GM12872 (cell line): Measurements from ENCODE around the gene CYB5B.
A peak's percentile ranks its signal among the peaks of the same experiment; 100 is the strongest.

Experiments
- CTCF ChIP-seq: IDR thresholded peaks from 3 replicates; pipeline ENCODE4 v1.5.1; 2011; ENCODE audit warnings: low read depth, mild to moderate bottlenecking, low read length, moderate library complexity; ENCODE audit not compliant: insufficient read depth

CYB5B gene

GRCh38 chr16:69443927-69444631 lies 19.7 kb downstream of the CYB5B start:
- no peak for TF ChIP-seq CTCF

DNA sequence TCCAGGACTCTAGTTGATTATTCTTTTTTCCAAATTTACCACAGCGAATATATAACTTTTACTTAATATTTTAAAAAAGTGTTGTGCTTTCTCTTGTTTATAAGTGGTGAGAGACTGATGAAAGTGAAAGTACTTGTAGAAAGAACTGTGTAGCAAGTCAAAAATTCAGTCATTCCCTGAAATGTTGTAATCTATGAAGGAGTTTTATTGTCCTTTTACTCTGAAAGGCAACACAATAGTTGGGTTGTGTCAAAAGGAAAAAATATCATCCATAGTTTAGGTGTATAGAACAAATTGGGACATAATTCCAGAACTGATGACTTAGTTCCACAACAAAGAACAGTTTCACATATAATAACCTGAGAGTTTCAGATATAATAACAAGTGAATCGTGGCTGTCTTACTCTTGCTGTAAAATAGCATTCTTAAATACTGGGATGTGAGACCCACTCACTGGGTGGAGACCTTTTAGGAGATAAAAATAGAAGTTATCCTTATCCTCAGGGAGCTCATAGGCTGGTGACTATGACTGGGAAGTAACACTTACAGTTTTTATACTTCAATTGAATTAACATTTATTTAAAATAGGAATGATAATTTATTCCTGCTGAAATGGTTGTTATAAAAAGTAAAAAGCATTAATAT lies 20.6 kb downstream of the CYB5B start:
- TF ChIP-seq CTCF: no peak

- TF ChIP-seq CTCF: no peak
Observed at GRCh38 chr16:69448470-69449193, 24.2 kb downstream of the CYB5B start.

GRCh38 chr16:69451166-69451565 lies 26.7 kb downstream of the CYB5B start:
- no peak for TF ChIP-seq CTCF

GRCh38 chr16:69453936-69454335 lies 29.5 kb downstream of the CYB5B start:
- TF ChIP-seq CTCF: no peak

DNA sequence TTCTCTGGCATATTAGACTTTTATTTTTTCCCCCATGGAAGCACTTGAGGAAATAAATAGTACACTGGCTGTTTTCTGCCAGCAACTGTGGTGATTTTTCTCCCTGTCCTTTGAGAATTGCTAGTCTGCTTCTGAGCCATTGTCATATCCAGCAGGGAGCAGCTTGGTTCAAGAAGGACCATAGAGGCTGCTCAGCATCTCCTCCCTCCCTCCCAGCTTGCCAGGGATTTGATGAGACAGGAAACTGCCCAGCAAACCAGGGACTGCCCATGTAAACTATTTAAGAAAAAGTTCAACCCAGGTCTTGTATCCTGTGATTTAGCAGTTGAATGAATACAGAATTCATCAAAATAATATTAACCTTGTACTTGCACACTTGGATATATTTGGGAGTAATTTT lies 39.5 kb downstream of the CYB5B start:
- TF ChIP-seq CTCF: no peak

DNA sequence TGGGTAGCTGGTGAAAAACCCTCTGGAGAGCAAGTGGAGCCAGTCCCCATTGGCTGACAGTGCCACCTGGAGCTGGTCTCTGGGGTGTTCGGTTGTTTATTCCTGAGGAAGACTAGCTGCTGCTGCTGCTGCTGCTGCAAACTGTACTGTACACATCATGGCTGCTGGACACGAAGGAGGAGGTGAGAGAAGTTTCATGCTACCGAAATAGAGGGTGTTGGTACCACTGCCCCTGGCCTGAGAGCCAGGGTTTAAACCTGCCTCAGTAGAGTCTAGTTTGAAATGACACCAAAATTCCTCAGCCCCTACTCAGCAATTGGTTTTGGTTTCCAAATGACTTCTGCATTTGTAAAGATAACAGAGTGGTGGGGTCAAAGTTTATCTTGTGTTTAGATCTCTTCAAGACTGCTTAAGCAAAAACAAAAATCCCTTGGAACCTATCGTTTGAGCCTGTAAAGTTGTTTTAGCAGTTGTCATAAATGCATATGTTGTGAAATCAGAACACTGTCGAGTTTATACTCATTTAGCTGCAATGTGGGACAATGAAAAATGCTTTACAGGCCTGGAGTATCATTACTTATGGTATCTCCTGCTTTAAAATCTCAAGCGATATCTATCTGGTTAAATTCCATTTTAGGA lies 40.8 kb downstream of the CYB5B start:
- TF ChIP-seq CTCF: peak; percentile 14; the same call in 1 of the 3 replicates
